ENCODE results near the gene TPBGL. TPM values are rescaled to one million over a fixed set of nuclear protein-coding genes. Genes with fewer than 3 reads are reported as not detected.
"Not testable (repeated sequence)": the region's sequence is repeated elsewhere in the genome, so short reads cannot be mapped to it uniquely, and the experiment has no call there.

TPBGL gene
- total RNA-seq, 1 donor from 2014 or later: 0.16 TPM

- intact Hi-C loops (cut with DNase I): no loop called here
- DNase-seq (ENCODE audit: missing footprints) (no peak), ATAC-seq (no peak)
Observed at GRCh38 chr11:75264971-75265370, 24.4 kb downstream of the TPBGL start.

GRCh38 chr11:75265851-75266531, 25.4 kb downstream of the TPBGL start:
- ATAC-seq (peak; percentile 20), DNase-seq (ENCODE audit: missing footprints) (no peak)
- intact Hi-C loops (cut with DNase I): no loop called here

GRCh38 chr11:75267171-75267970, 26.8 kb downstream of the TPBGL start:
- intact Hi-C loops (cut with DNase I): no loop called here
- DNase-seq (ENCODE audit: missing footprints): no peak

GRCh38 chr11:75268626-75269366, 28.2 kb downstream of the TPBGL start:
- DNase-seq (ENCODE audit: missing footprints): no peak
- no peak for ATAC-seq
- intact Hi-C loops (cut with DNase I): no loop called here

More at GRCh38 chr11:75267171-75267970, 26.8 kb downstream of the TPBGL start:
- no peak for ATAC-seq

- ATAC-seq (no peak), DNase-seq (ENCODE audit: missing footprints) (no peak)
Observed at GRCh38 chr11:75269367-75269660, 28.7 kb downstream of the TPBGL start.

GRCh38 chr11:75269896-75270295, 29.3 kb downstream of the TPBGL start:
- ATAC-seq (no peak), DNase-seq (ENCODE audit: missing footprints) (no peak)
- intact Hi-C loops (cut with DNase I): no loop called here

More at GRCh38 chr11:75269367-75269660, 28.7 kb downstream of the TPBGL start:
- intact Hi-C loops (cut with DNase I): no loop called here

GRCh38 chr11:75270896-75271418, 30.4 kb downstream of the TPBGL start:
- ATAC-seq: no peak
- intact Hi-C loops (cut with DNase I): no loop called here
- no peak for DNase-seq (ENCODE audit: missing footprints)

GRCh38 chr11:75271730-75272129, 31.2 kb downstream of the TPBGL start:
- intact Hi-C loops (cut with DNase I): no loop called here
- no peak for ATAC-seq
- DNase-seq (ENCODE audit: missing footprints): no peak

GRCh38 chr11:75272391-75272790, 31.8 kb downstream of the TPBGL start:
- ATAC-seq (no peak), DNase-seq (ENCODE audit: missing footprints) (no peak)
- intact Hi-C loops (cut with DNase I): no loop called here

GRCh38 chr11:75272821-75273301, 32.3 kb downstream of the TPBGL start:
- no peak for ATAC-seq
- intact Hi-C loops (cut with DNase I): no loop called here
- DNase-seq (ENCODE audit: missing footprints): no peak

GRCh38 chr11:75273411-75274391, 33.1 kb downstream of the TPBGL start:
- intact Hi-C loops (cut with DNase I): no loop called here
- DNase-seq (ENCODE audit: missing footprints): no peak
- ATAC-seq: no peak

- ATAC-seq; DNase-seq (ENCODE audit: missing footprints); intact Hi-C loops (cut with DNase I): not testable (repeated sequence)
Observed at GRCh38 chr11:75274716-75275115, 34.1 kb downstream of the TPBGL start.

- DNase-seq (ENCODE audit: missing footprints) (peak; percentile 88), ATAC-seq (no peak)
- intact Hi-C loops (cut with DNase I): no loop called here
Observed at GRCh38 chr11:75275581-75275980, 35.0 kb downstream of the TPBGL start.

- DNase-seq (ENCODE audit: missing footprints): no peak
- intact Hi-C loops (cut with DNase I): no loop called here
- no peak for ATAC-seq
Observed at GRCh38 chr11:75276186-75276585, 35.6 kb downstream of the TPBGL start.

- intact Hi-C loops (cut with DNase I): no loop called here
- no peak for DNase-seq (ENCODE audit: missing footprints)
- ATAC-seq: no peak
Observed at GRCh38 chr11:75276686-75277085, 36.1 kb downstream of the TPBGL start.

GRCh38 chr11:75277211-75277805, 36.7 kb downstream of the TPBGL start:
- ATAC-seq: no peak

GRCh38 chr11:75277991-75278790, 37.6 kb downstream of the TPBGL start:
- DNase-seq (ENCODE audit: missing footprints) (no peak), ATAC-seq (no peak)
- intact Hi-C loops (cut with DNase I): no loop called here

More at GRCh38 chr11:75277211-75277805, 36.7 kb downstream of the TPBGL start:
- DNase-seq (ENCODE audit: missing footprints): no peak
- intact Hi-C loops (cut with DNase I): no loop called here

Measured in Right ventricle myocardium inferior (tissue), 1 donor.